ENCODE measurements around the gene COL13A1.

The COL13A1 gene

GRCh38 chr10:69963835-69964710, 162.4 kb downstream of the COL13A1 start:
- DNase-seq (ENCODE audit: low read depth in 2 of 2), result no peak

GRCh38 chr10:69965086-69965485, 163.4 kb downstream of the COL13A1 start:
- DNase-seq (ENCODE audit: low read depth in 2 of 2), result no peak

GRCh38 chr10:69965919-69966662, 164.4 kb downstream of the COL13A1 start:
- DNase-seq (ENCODE audit: low read depth in 2 of 2), result no peak

- no peak for DNase-seq (ENCODE audit: low read depth in 2 of 2)
Measured at GRCh38 chr10:69968830-69969229, 167.1 kb downstream of the COL13A1 start.

- no peak for DNase-seq (ENCODE audit: low read depth in 2 of 2)
Measured at GRCh38 chr10:69969977-69970376, 168.3 kb downstream of the COL13A1 start.

GRCh38 chr10:69972981-69973397, 171.3 kb downstream of the COL13A1 start:
- DNase-seq (ENCODE audit: low read depth in 2 of 2), result no peak

GRCh38 chr10:69973678-69974077, 172.0 kb downstream of the COL13A1 start:
- no peak for DNase-seq (ENCODE audit: low read depth in 2 of 2)

- no peak for DNase-seq (ENCODE audit: low read depth in 2 of 2)
Measured at GRCh38 chr10:69974551-69975155, 172.9 kb downstream of the COL13A1 start.

GRCh38 chr10:69976795-69977546, 175.3 kb downstream of the COL13A1 start:
- DNase-seq (ENCODE audit: low read depth in 2 of 2), result no peak

GRCh38 chr10:69979174-69979573, 177.5 kb downstream of the COL13A1 start:
- DNase-seq (ENCODE audit: low read depth in 2 of 2), result no peak

GRCh38 chr10:69980672-69981071, 179.0 kb downstream of the COL13A1 start:
- DNase-seq (ENCODE audit: low read depth in 2 of 2), result no peak

- DNase-seq (ENCODE audit: low read depth in 2 of 2), result no peak
Measured at GRCh38 chr10:69988094-69988493, 186.4 kb downstream of the COL13A1 start.

GRCh38 chr10:69991151-69991550, 189.4 kb downstream of the COL13A1 start:
- no peak for DNase-seq (ENCODE audit: low read depth in 2 of 2)

- DNase-seq (ENCODE audit: low read depth in 2 of 2), result no peak
Measured at GRCh38 chr10:69994262-69994661, 192.6 kb downstream of the COL13A1 start.

GRCh38 chr10:69996611-69997010, 194.9 kb downstream of the COL13A1 start:
- no peak for DNase-seq (ENCODE audit: low read depth in 2 of 2)

GRCh38 chr10:70000262-70000661, 198.6 kb downstream of the COL13A1 start:
- no peak for DNase-seq (ENCODE audit: low read depth in 2 of 2)

- no peak for DNase-seq (ENCODE audit: low read depth in 2 of 2)
Measured at GRCh38 chr10:70007116-70007820, 205.6 kb downstream of the COL13A1 start.

All from stimulated activated CD4-positive, alpha-beta T cell treated with anti-CD3 and anti-CD28 coated beads, Interleukin-15, amount 100 ng/mL, for 48 hours (primary cell).